ENCODE measurements around the gene CCDC77.

Gene CCDC77

GRCh38 chr12:467591-467990, 66.1 kb downstream of the CCDC77 start:
- TF ChIP-seq TEAD4 (IDR thresholded peaks at IDR 0.05) (no peak), CEBPB (IDR thresholded peaks at IDR 0.05) (no peak), TAF1 (IDR thresholded peaks at IDR 0.05; ENCODE audit: low read depth) (no peak), EP300 (IDR thresholded peaks at IDR 0.05; ENCODE audit: borderline replicate concordance) (no peak), TCF12 (IDR thresholded peaks at IDR 0.05; ENCODE audit: low read depth) (no peak), EGR1 (IDR thresholded peaks at IDR 0.05) (no peak), RAD21 (IDR thresholded peaks at IDR 0.05; ENCODE audit: low read depth) (no peak), FOXM1 (IDR thresholded peaks at IDR 0.05; ENCODE audit: borderline replicate concordance, low read depth) (no peak), ZBTB7A (IDR thresholded peaks at IDR 0.05; ENCODE audit: low read depth) (no peak), YY1 (IDR thresholded peaks at IDR 0.05; ENCODE audit: low read depth) (no peak), MAX (IDR thresholded peaks at IDR 0.05) (no peak), USF1 (IDR thresholded peaks at IDR 0.05) (no peak), NFIC (IDR thresholded peaks at IDR 0.05) (no peak), CREB1 (IDR thresholded peaks at IDR 0.05; ENCODE audit: low read depth) (no peak)
- TF ChIP-seq, protein P1, sequence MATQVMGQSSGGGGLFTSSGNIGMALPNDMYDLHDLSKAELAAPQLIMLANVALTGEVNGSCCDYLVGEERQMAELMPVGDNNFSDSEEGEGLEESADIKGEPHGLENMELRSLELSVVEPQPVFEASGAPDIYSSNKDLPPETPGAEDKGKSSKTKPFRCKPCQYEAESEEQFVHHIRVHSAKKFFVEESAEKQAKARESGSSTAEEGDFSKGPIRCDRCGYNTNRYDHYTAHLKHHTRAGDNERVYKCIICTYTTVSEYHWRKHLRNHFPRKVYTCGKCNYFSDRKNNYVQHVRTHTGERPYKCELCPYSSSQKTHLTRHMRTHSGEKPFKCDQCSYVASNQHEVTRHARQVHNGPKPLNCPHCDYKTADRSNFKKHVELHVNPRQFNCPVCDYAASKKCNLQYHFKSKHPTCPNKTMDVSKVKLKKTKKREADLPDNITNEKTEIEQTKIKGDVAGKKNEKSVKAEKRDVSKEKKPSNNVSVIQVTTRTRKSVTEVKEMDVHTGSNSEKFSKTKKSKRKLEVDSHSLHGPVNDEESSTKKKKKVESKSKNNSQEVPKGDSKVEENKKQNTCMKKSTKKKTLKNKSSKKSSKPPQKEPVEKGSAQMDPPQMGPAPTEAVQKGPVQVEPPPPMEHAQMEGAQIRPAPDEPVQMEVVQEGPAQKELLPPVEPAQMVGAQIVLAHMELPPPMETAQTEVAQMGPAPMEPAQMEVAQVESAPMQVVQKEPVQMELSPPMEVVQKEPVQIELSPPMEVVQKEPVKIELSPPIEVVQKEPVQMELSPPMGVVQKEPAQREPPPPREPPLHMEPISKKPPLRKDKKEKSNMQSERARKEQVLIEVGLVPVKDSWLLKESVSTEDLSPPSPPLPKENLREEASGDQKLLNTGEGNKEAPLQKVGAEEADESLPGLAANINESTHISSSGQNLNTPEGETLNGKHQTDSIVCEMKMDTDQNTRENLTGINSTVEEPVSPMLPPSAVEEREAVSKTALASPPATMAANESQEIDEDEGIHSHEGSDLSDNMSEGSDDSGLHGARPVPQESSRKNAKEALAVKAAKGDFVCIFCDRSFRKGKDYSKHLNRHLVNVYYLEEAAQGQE (IDR thresholded peaks at IDR 0.05; ENCODE audit: low read depth), result no peak

GRCh38 chr12:468671-469389, 67.4 kb downstream of the CCDC77 start:
- TF ChIP-seq FOXM1 (IDR thresholded peaks at IDR 0.05; ENCODE audit: borderline replicate concordance, low read depth) (no peak), ZBTB7A (IDR thresholded peaks at IDR 0.05; ENCODE audit: low read depth) (no peak), MAX (IDR thresholded peaks at IDR 0.05) (no peak), CEBPB (IDR thresholded peaks at IDR 0.05) (no peak), EGR1 (IDR thresholded peaks at IDR 0.05) (no peak), CREB1 (IDR thresholded peaks at IDR 0.05; ENCODE audit: low read depth) (no peak), TCF12 (IDR thresholded peaks at IDR 0.05; ENCODE audit: low read depth) (no peak), RAD21 (IDR thresholded peaks at IDR 0.05; ENCODE audit: low read depth) (no peak), EP300 (IDR thresholded peaks at IDR 0.05; ENCODE audit: borderline replicate concordance) (no peak), USF1 (IDR thresholded peaks at IDR 0.05) (no peak), TAF1 (IDR thresholded peaks at IDR 0.05; ENCODE audit: low read depth) (no peak), NFIC (IDR thresholded peaks at IDR 0.05) (no peak)
- TF ChIP-seq, protein P1 (IDR thresholded peaks at IDR 0.05; ENCODE audit: low read depth), result no peak

DNA sequence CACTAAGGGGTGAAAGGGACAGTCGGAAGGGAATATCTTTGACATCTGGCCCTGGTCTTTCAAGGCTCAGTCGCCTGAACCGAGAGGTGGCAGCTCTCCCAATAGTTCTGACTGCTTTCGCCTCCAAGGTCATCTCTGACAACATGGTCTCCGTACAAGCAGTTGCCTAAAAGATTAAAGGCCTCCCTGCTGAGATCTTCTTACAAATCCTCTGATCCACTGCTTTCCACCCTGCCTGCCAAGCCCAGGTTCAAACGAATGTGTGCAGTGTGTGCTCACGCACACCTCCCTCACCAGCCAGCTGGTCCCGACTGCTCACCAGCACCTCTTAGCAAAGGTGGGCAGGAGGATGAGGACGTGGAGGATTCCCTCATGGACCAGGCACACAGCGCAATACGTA, 68.7 kb downstream of the CCDC77 start:
- TF ChIP-seq CEBPB (IDR thresholded peaks at IDR 0.05) (no peak), CREB1 (IDR thresholded peaks at IDR 0.05; ENCODE audit: low read depth) (no peak), EGR1 (IDR thresholded peaks at IDR 0.05) (no peak), YY1 (IDR thresholded peaks at IDR 0.05; ENCODE audit: low read depth) (no peak), TAF1 (IDR thresholded peaks at IDR 0.05; ENCODE audit: low read depth) (no peak), TEAD4 (IDR thresholded peaks at IDR 0.05) (no peak), RAD21 (IDR thresholded peaks at IDR 0.05; ENCODE audit: low read depth) (no peak), TCF12 (IDR thresholded peaks at IDR 0.05; ENCODE audit: low read depth) (no peak), MAX (IDR thresholded peaks at IDR 0.05) (no peak), EP300 (IDR thresholded peaks at IDR 0.05; ENCODE audit: borderline replicate concordance) (no peak), ZBTB7A (IDR thresholded peaks at IDR 0.05; ENCODE audit: low read depth) (no peak), USF1 (IDR thresholded peaks at IDR 0.05) (no peak), FOXM1 (IDR thresholded peaks at IDR 0.05; ENCODE audit: borderline replicate concordance, low read depth) (no peak), NFIC (IDR thresholded peaks at IDR 0.05) (no peak)
- TF ChIP-seq, protein P1 (IDR thresholded peaks at IDR 0.05; ENCODE audit: low read depth), result no peak
